IPS DF 19.7 (cell line): Measurements from ENCODE around the gene PLA2G4A.

Experiments
- DNase-seq: peaks from one replicate; pipeline ENCODE4 v3.0.0-alpha.2; 2013; ENCODE audit warnings: low read depth, low spot score

The PLA2G4A gene

GRCh38 chr1:186872291-186872690 is 43.5 kb downstream of the PLA2G4A start:
- DNase-seq = no peak

- DNase-seq = no peak
Observed at GRCh38 chr1:186873687-186874086, 44.9 kb downstream of the PLA2G4A start.

- DNase-seq = no peak
Observed at GRCh38 chr1:186875896-186876835, 47.4 kb downstream of the PLA2G4A start.

GRCh38 chr1:186878356-186878755 is 49.6 kb downstream of the PLA2G4A start:
- no peak for DNase-seq

- no peak for DNase-seq
Observed at GRCh38 chr1:186880982-186881381, 52.2 kb downstream of the PLA2G4A start.

- no peak for DNase-seq
Observed at GRCh38 chr1:186882372-186883134, 53.8 kb downstream of the PLA2G4A start.

GRCh38 chr1:186884251-186884650 is 55.5 kb downstream of the PLA2G4A start:
- no peak for DNase-seq

- DNase-seq = no peak
Observed at GRCh38 chr1:186887203-186887602, 58.5 kb downstream of the PLA2G4A start.

- DNase-seq = no peak
Observed at GRCh38 chr1:186888367-186888766, 59.6 kb downstream of the PLA2G4A start.

- DNase-seq = no peak
Observed at GRCh38 chr1:186892936-186893335, 64.2 kb downstream of the PLA2G4A start.

GRCh38 chr1:186894415-186894814 is 65.7 kb downstream of the PLA2G4A start:
- no peak for DNase-seq

GRCh38 chr1:186896211-186896610 is 67.5 kb downstream of the PLA2G4A start:
- DNase-seq = no peak

GRCh38 chr1:186897008-186897407 is 68.3 kb downstream of the PLA2G4A start:
- DNase-seq = no peak

GRCh38 chr1:186899577-186899976 is 70.8 kb downstream of the PLA2G4A start:
- DNase-seq = no peak

GRCh38 chr1:186899977-186900376 is 71.2 kb downstream of the PLA2G4A start:
- DNase-seq = no peak

- DNase-seq = no peak
Observed at GRCh38 chr1:186900539-186901237, 71.9 kb downstream of the PLA2G4A start.

GRCh38 chr1:186901631-186902030 is 72.9 kb downstream of the PLA2G4A start:
- DNase-seq = no peak

GRCh38 chr1:186903374-186904136 is 74.8 kb downstream of the PLA2G4A start:
- no peak for DNase-seq

- DNase-seq = no peak
Observed at GRCh38 chr1:186904361-186904760, 75.6 kb downstream of the PLA2G4A start.

- DNase-seq = no peak
Observed at GRCh38 chr1:186905561-186905960, 76.8 kb downstream of the PLA2G4A start.

- DNase-seq = no peak
Observed at GRCh38 chr1:186915555-186915954, 86.8 kb downstream of the PLA2G4A start.
